Colonic mucosa (tissue), 4 donors: Measurements from ENCODE around the gene ABHD8. TPM values are rescaled to one million over a fixed set of nuclear protein-coding genes. Genes with fewer than 3 reads are reported as not detected.

Source experiments
- DNase-seq: peaks from one replicate; pipeline ENCODE4 v3.0.0-alpha.2; 2020
- H3K27ac ChIP-seq: fragments of 200-600 bp; one replicate; pipeline ENCODE4 v1.8.0; 2021
- H3K27me3 ChIP-seq: fragments of 200-600 bp; one replicate; pipeline ENCODE4 v1.8.0; 2021
- H3K36me3 ChIP-seq: fragments of 200-600 bp; one replicate; pipeline ENCODE4 v1.8.0; 2021
- H3K4me1 ChIP-seq: fragments of 200-600 bp; one replicate; pipeline ENCODE4 v1.8.0; 2021; ENCODE audit warnings: mild to moderate bottlenecking
- H3K4me3 ChIP-seq: fragments of 200-600 bp; one replicate; pipeline ENCODE4 v1.8.0; 2021
- H3K9ac ChIP-seq, 2 donors: one replicate each; pipeline ENCODE4 v1.7.0; 2013; ENCODE audit warnings: control low read depth in 2 of 2, low read depth in 2 of 2, low read length in 2 of 2
- H3K9me3 ChIP-seq: fragments of 200-600 bp; one replicate; pipeline ENCODE4 v1.8.0; 2021
- intact Hi-C: fragments of 100-400 bp; cut with DNase I; formaldehyde crosslinking; loops from one replicate; pipeline ENCODE4 v1.14.1; 2022
- total RNA-seq, 2 donors: library from RNA; stranded (reverse); fragmentation: NEBNext Ultra II Directional in 1 of 2; extraction: Animal tissue kit (Norgen Biotek cat#: 25700) in 1 of 2; gene quantifications; one replicate each; pipeline ENCODE4 v1.2.1, GENCODE V29; 2021
- TF ChIP-seq, protein P1 (sequence below): fragments of 200-600 bp; IDR thresholded peaks from one replicate; pipeline ENCODE4 v1.8.0; 2022; ENCODE audit warnings: antibody characterized with exemption, mild to moderate bottlenecking
- donor health status: healthy.
- donor health status: DM: no; HTN: no; CAD: no.
- donor health status: DM: no; HTN: no; CAD: no.

ABHD8 gene
- total RNA-seq, 2 donors from 2014 or later, result 4.3 to 5.2 TPM

DNA sequence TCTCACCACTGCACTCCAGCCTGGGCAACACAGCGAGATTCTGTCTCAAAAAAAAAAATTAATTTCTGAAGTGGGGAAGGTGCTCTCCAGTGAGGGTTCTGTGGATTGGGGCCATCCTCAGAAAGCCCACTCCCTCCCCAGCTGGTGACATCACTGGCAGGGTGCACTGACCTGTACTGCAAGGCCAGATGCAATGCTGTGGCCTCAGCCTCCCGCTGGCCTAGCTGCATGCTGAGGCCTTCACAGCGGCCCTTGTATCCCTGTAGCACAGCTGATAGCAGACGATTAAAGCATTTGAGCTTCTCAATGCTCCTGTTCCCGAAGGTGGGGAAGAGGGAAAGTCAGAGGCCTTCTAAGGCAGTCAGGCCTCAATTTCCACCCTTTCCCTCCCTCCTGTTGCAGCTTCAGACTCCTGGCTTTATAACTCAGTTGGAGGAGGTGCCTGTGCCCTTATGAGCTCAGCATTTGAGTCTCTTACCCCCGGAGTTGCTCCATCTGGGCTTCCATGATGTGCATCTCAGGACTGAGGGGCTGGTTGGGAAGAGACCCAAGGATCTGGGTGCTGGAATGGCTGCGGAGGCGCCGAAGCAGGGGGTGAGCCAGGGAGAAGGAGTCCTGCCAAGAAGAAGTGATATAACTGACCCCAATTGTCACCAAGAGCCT lies 44.0 kb downstream of the ABHD8 start:
- intact Hi-C loops, result no loop called here
- H3K9ac ChIP-seq, result no peak overlapping the region
- H3K27me3 ChIP-seq, result no peaks in the 10 kb centered on the region
- no peaks in the 10 kb centered on the region for H3K36me3 ChIP-seq
- no peaks in the 10 kb centered on the region for H3K9me3 ChIP-seq
- no peak for DNase-seq
- H3K4me1 ChIP-seq, result peaks cover 3% of the 10 kb centered on the region
- no peak overlapping the region for H3K27ac ChIP-seq
- TF ChIP-seq, protein P1, sequence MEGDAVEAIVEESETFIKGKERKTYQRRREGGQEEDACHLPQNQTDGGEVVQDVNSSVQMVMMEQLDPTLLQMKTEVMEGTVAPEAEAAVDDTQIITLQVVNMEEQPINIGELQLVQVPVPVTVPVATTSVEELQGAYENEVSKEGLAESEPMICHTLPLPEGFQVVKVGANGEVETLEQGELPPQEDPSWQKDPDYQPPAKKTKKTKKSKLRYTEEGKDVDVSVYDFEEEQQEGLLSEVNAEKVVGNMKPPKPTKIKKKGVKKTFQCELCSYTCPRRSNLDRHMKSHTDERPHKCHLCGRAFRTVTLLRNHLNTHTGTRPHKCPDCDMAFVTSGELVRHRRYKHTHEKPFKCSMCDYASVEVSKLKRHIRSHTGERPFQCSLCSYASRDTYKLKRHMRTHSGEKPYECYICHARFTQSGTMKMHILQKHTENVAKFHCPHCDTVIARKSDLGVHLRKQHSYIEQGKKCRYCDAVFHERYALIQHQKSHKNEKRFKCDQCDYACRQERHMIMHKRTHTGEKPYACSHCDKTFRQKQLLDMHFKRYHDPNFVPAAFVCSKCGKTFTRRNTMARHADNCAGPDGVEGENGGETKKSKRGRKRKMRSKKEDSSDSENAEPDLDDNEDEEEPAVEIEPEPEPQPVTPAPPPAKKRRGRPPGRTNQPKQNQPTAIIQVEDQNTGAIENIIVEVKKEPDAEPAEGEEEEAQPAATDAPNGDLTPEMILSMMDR, result no peak
- H3K4me3 ChIP-seq, result no peak overlapping the region

DNA sequence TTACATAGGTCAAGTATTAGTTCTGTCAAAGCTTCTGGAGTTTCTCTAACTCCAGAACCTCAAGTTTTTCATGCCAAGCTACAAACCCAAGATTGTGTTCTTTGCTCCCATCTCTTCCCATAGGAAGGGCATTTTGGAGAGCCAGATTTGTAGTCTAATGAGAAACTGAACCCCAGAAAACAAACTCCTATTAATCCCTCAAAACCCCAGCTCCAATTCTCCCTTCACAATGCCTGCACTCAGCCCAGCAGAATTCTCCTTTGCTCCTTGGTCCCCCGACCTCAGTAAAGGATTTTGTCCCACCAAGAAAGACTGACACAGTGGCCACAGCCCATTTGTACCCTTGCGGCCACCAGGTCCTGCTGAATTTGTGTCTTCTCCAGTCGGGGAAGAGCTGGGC lies 47.1 kb downstream of the ABHD8 start:
- no peaks in the 10 kb centered on the region for H3K9me3 ChIP-seq
- TF ChIP-seq, protein P1, result no peak
- peaks cover 3% of the 10 kb centered on the region for H3K4me1 ChIP-seq
- no peak for DNase-seq
- H3K4me3 ChIP-seq, result no peak overlapping the region
- intact Hi-C loops, result no loop called here
- no peak overlapping the region for H3K27ac ChIP-seq
- H3K9ac ChIP-seq, result no peak overlapping the region
- no peaks in the 10 kb centered on the region for H3K27me3 ChIP-seq
- no peaks in the 10 kb centered on the region for H3K36me3 ChIP-seq

DNA sequence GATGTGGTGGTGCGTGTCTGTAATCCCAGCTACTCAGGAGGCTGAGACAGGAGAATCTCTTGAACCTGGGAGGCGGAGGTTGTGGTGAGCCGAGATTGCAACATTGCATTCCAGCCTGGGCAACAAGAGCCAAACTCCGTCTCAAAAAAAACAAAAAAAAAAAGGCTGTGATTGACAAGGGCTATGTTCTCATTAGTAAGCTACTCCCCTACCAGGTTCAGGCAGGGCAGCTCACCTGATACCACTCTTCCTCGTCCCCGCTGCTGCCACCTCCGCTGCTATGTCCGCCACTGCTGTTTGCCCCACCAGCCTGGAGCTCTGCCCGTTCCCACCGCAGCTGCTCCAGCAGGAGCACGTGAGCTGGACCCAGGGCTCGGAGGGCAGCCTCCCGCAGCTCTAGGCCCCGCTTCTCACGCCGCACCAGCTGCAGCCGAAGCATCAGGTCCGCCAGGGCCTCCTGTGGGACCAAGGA lies 48.0 kb downstream of the ABHD8 start:
- no peaks in the 10 kb centered on the region for H3K27me3 ChIP-seq
- no peaks in the 10 kb centered on the region for H3K36me3 ChIP-seq
- intact Hi-C loops, result no loop called here
- no peak overlapping the region for H3K4me3 ChIP-seq
- no peaks in the 10 kb centered on the region for H3K4me1 ChIP-seq
- H3K9ac ChIP-seq, result no peak overlapping the region
- DNase-seq, result no peak
- H3K9me3 ChIP-seq, result no peaks in the 10 kb centered on the region
- TF ChIP-seq, protein P1, result no peak
- no peak overlapping the region for H3K27ac ChIP-seq

DNA sequence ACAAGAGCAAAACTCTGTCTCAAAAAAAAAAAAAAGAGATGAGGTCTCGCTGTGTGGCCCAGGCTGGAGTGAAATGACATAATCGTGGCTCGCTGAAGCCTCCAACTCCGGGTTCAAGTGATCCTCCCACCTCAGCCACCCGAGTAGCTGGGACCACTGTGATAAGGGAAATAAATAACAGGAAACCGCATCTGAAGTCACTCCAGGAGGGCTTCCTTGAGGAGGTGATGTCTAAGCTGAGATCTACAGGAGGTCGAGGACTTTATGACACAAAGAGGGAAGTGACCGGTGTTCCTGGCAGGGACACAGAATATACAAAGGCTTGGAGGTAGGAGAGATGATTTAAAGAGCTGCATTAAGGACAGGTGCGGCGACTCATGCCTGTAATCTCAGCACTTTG lies 48.6 kb downstream of the ABHD8 start:
- H3K27me3 ChIP-seq, result no peaks in the 10 kb centered on the region
- no peaks in the 10 kb centered on the region for H3K4me1 ChIP-seq
- TF ChIP-seq, protein P1, result no peak
- H3K27ac ChIP-seq, result no peak overlapping the region
- no peaks in the 10 kb centered on the region for H3K36me3 ChIP-seq
- intact Hi-C loops, result no loop called here
- no peak for DNase-seq
- no peak overlapping the region for H3K9ac ChIP-seq
- H3K9me3 ChIP-seq, result no peaks in the 10 kb centered on the region
- H3K4me3 ChIP-seq, result no peak overlapping the region

DNA sequence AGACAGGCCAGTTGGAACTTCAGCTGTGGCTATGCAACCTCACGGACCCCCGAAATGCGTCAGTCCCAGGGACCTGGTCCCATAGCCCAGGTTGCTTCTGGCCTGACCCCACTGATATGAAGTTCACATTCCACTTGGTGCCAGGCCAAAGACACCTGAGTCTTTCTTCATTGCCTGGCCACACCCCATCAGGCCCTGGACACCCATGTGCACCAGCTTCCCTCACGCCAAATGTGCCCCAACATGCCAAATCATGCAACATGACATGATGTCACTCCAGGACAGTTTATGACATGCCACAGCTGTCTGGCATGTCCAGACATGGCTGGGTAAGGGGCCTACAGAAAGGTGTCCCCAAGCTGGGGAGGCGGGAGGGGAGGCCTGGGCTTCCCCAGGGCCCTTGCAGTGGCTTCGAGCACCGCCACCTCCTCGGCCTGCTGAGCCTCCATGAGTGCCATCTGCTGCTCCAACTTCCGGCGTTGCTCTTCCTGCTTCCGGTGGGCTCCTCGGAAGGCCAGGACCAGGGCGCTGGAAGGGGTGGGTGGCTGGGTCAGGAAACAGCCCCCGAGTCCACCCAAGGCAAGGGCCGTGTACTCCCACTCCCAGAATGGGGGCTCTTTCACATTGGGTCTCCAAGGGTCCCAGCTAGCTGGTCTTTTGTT lies 53.2 kb downstream of the ABHD8 start:
- intact Hi-C loops, result no loop called here
- TF ChIP-seq, protein P1, result no peak
- Histone ChIP-seq H3K36me3 (no peaks in the 10 kb centered on the region), H3K27me3 (no peaks in the 10 kb centered on the region), H3K27ac (peak overlapping the region; percentile 93), H3K4me3 (no peak overlapping the region), H3K9me3 (no peaks in the 10 kb centered on the region), H3K4me1 (peaks cover 23% of the 10 kb centered on the region), H3K9ac (peak overlapping the region in 1 of 2 donors; percentile 26)
- DNase-seq, result no peak
